Loucy (cell line): Measurements from ENCODE around the gene SEMA4C.

Source experiments
- H2AFZ ChIP-seq: fragments of 200-600 bp; sonication (generic); 2 replicates; pipeline ENCODE4 v1.6.0; 2016; ENCODE audit warnings: antibody characterized with exemption, mild to moderate bottlenecking, low read length, moderate library complexity
- H3F3A ChIP-seq: fragments of 200-600 bp; 2 replicates; pipeline ENCODE4 v1.6.0; 2016; ENCODE audit warnings: antibody characterized with exemption, low read depth, mild to moderate bottlenecking
- H3K27me3 ChIP-seq: fragments of 200-600 bp; sonication (generic); 2 replicates; pipeline ENCODE4 v1.6.1; 2014; ENCODE audit warnings: low read length, mild to moderate bottlenecking; ENCODE audit not compliant: insufficient read depth, poor library complexity, severe bottlenecking
- H3K36me3 ChIP-seq: fragments of 200-600 bp; sonication (generic); 2 replicates; pipeline ENCODE4 v1.6.1; 2016; ENCODE audit warnings: low read length; ENCODE audit not compliant: insufficient read depth
- H3K4me1 ChIP-seq: fragments of 200-600 bp; sonication (generic); 2 replicates; pipeline ENCODE4 v1.5.1; 2014; ENCODE audit warnings: low read length, mild to moderate bottlenecking; ENCODE audit not compliant: insufficient read depth, poor library complexity, severe bottlenecking
- H3K4me2 ChIP-seq: fragments of 200-600 bp; sonication (generic); 2 replicates; pipeline ENCODE4 v1.6.0; 2014; ENCODE audit warnings: antibody characterized with exemption, low read length, low read depth, mild to moderate bottlenecking; ENCODE audit not compliant: poor library complexity, severe bottlenecking
- H3K4me3 ChIP-seq: fragments of 200-600 bp; sonication (generic); 2 replicates; pipeline ENCODE4 v1.5.1; 2014; ENCODE audit warnings: low read length, mild to moderate bottlenecking, mixed read lengths; ENCODE audit not compliant: poor library complexity, severe bottlenecking
- H3K79me2 ChIP-seq: fragments of 200-600 bp; sonication (generic); 2 replicates; pipeline ENCODE4 v1.6.1; 2014; ENCODE audit warnings: low read length; ENCODE audit not compliant: insufficient read depth
- H3K9ac ChIP-seq: fragments of 200-600 bp; sonication (generic); 2 replicates; pipeline ENCODE4 v1.6.0; 2014; ENCODE audit warnings: mild to moderate bottlenecking, low read depth, low read length, moderate library complexity; ENCODE audit not compliant: poor library complexity, severe bottlenecking
- H3K9me2 ChIP-seq: fragments of 200-600 bp; sonication (generic); replicated peaks from 2 replicates; pipeline ENCODE4 v1.6.1; 2016; ENCODE audit warnings: low read depth, low read length, mixed read lengths
- H3K9me3 ChIP-seq: fragments of 200-600 bp; sonication (generic); 2 replicates; pipeline ENCODE4 v1.6.1; 2014; ENCODE audit warnings: mild to moderate bottlenecking, antibody characterized with exemption, low read length, low read depth; ENCODE audit not compliant: insufficient read depth
- H4K20me1 ChIP-seq: fragments of 200-600 bp; sonication (generic); 2 replicates; pipeline ENCODE4 v1.6.0; 2014; ENCODE audit warnings: antibody characterized with exemption, low read length, mild to moderate bottlenecking; ENCODE audit not compliant: insufficient read depth, poor library complexity, severe bottlenecking
- EZH2phosphoT487 ChIP-seq: fragments of 200-600 bp; IDR thresholded peaks from 2 replicates; pipeline ENCODE4 v1.6.1; 2018; ENCODE audit warnings: antibody characterized with exemption, mild to moderate bottlenecking, moderate library complexity, borderline replicate concordance
- TF ChIP-seq, protein P1 (sequence below): fragments of 200-600 bp; sonication (generic); conservative IDR thresholded peaks from 2 replicates; pipeline ENCODE4 v1.5.1; 2014; ENCODE audit warnings: mild to moderate bottlenecking, antibody characterized with exemption, low read length

Gene SEMA4C

GRCh38 chr2:96843538-96844268, 26.2 kb downstream of the SEMA4C start, which contains the start of gene ANKRD23:
Gene ANKRD23, minus strand, starts transcription at chr2:96844021. Its CDS starts 29 bp downstream, at chr2:96843992.
- Histone ChIP-seq H3K9me3 (no peaks in the 10 kb centered on the region), H3K9ac (no peak within 1 kb of the TSS), H3K36me3 (peaks cover 9% of the 10 kb centered on the region; the same call in 1 of the 2 replicates), H2AFZ (no peak within 1 kb of the TSS), H4K20me1 (no peaks in the 10 kb centered on the region), H3K27me3 (no peaks in the 10 kb centered on the region), H3K4me2 (no peak within 1 kb of the TSS), H3K4me1 (peaks cover 8% of the 10 kb centered on the region), H3F3A (no peaks in the 10 kb centered on the region), H3K4me3 (no peak within 1 kb of the TSS), H3K9me2 (no peaks in the 10 kb centered on the region), H3K79me2 (no peaks in the 10 kb centered on the region)
- no peak for TF ChIP-seq EZH2phosphoT487
- TF ChIP-seq, protein P1, sequence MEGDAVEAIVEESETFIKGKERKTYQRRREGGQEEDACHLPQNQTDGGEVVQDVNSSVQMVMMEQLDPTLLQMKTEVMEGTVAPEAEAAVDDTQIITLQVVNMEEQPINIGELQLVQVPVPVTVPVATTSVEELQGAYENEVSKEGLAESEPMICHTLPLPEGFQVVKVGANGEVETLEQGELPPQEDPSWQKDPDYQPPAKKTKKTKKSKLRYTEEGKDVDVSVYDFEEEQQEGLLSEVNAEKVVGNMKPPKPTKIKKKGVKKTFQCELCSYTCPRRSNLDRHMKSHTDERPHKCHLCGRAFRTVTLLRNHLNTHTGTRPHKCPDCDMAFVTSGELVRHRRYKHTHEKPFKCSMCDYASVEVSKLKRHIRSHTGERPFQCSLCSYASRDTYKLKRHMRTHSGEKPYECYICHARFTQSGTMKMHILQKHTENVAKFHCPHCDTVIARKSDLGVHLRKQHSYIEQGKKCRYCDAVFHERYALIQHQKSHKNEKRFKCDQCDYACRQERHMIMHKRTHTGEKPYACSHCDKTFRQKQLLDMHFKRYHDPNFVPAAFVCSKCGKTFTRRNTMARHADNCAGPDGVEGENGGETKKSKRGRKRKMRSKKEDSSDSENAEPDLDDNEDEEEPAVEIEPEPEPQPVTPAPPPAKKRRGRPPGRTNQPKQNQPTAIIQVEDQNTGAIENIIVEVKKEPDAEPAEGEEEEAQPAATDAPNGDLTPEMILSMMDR = no peak

GRCh38 chr2:96842600-96842999, 27.3 kb downstream of the SEMA4C start:
- TF ChIP-seq EZH2phosphoT487 = no peak
- TF ChIP-seq, protein P1 = no peak
- H3K27me3 ChIP-seq = no peaks in the 10 kb centered on the region
- no peak overlapping the region for H3K4me2 ChIP-seq

DNA sequence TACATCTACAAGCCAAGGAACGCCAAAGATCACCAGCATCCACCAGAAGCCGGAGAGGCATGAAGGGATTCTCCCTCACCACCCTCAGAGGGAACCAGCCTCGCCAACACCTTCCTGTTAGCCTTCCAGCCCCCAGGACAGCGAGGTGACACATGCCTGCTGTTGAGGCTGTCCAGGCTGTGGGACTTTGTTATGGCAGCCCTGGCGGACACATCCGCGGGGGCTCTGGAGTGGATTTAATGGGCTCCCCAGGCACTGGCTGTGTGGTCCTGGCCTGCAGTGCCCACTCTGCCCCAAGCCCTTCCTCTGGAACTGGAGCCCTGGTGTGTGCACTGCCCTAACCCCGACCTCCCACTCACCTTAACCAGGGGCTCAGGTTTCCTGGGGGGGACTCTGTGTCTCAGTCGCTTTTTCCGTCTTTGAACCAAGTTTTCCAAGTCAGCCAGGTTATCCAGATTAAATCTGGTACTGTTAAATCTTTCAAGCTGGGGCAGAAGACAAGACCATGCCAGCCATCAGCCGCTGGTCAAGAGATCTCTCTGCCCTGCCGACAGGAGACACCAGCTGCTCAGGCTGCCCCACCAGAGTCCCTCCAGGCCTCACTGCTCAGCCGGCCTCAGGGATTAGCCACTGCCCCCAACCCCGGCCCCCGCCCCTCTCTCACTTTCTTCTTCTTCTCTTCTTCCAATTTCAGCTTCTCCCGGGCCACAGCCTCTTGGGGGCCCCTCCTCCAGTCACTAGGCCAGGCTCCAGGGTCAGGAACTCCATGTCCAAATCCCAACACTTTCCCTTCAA, 28.0 kb downstream of the SEMA4C start:
- H3K9ac ChIP-seq = no peak overlapping the region
- H3K4me3 ChIP-seq = no peak overlapping the region
- H4K20me1 ChIP-seq = no peaks in the 10 kb centered on the region
- H3K9me2 ChIP-seq = no peaks in the 10 kb centered on the region
- H3K4me2 ChIP-seq = no peak overlapping the region
- no peaks in the 10 kb centered on the region for H3K27me3 ChIP-seq
- no peaks in the 10 kb centered on the region for H3K9me3 ChIP-seq
- no peaks in the 10 kb centered on the region for H3F3A ChIP-seq
- TF ChIP-seq, protein P1 = no peak
- no peaks in the 10 kb centered on the region for H3K79me2 ChIP-seq
- H2AFZ ChIP-seq = no peak overlapping the region
- H3K36me3 ChIP-seq = no peaks in the 10 kb centered on the region
- no peaks in the 10 kb centered on the region for H3K4me1 ChIP-seq

More at GRCh38 chr2:96842600-96842999, 27.3 kb downstream of the SEMA4C start:
- Histone ChIP-seq H3K9ac (no peak overlapping the region), H2AFZ (no peak overlapping the region), H3F3A (no peaks in the 10 kb centered on the region), H3K79me2 (no peaks in the 10 kb centered on the region), H3K4me3 (no peak overlapping the region), H4K20me1 (no peaks in the 10 kb centered on the region), H3K9me2 (no peaks in the 10 kb centered on the region), H3K36me3 (peaks cover 2% of the 10 kb centered on the region; the same call in 1 of the 2 replicates), H3K4me1 (peaks cover 1% of the 10 kb centered on the region), H3K9me3 (no peaks in the 10 kb centered on the region)
